GM23338 (cell line): ENCODE data around the gene MCC.

Source experiments
- CREB1 ChIP-seq: fragments of 250-450 bp; sonication (Bioruptor Pico); IDR thresholded peaks from 2 replicates; pipeline ENCODE4 v1.5.0; 2020; ENCODE audit warnings: low read depth, mild to moderate bottlenecking, moderate library complexity
- CTCF ChIP-seq, 2 experiments: fragments of 200-600 bp in 1 of 2; sonication (generic) in 1 of 2; conservative IDR thresholded peaks; 2 replicates each; pipeline versions ENCODE4 v1.5.1 to v1.6.1; 2016 to 2017; ENCODE audit warnings: antibody characterized with exemption in 2 of 2, low read depth in 2 of 2, mild to moderate bottlenecking in 2 of 2, moderate library complexity in 1 of 2
- ETS1 ChIP-seq: IDR thresholded peaks from 2 replicates; pipeline ENCODE4 v1.6.1; 2016; ENCODE audit warnings: antibody characterized with exemption
- EZH2 ChIP-seq: fragments of 200-600 bp; sonication (generic); IDR thresholded peaks from one replicate; pipeline ENCODE4 v1.8.0; 2017; ENCODE audit warnings: antibody characterized with exemption, mild to moderate bottlenecking, low read depth; ENCODE audit not compliant: unreplicated experiment
- EZH2phosphoT487 ChIP-seq: fragments of 200-600 bp; sonication (generic); IDR thresholded peaks from one replicate; pipeline ENCODE4 v1.8.1; 2018; ENCODE audit warnings: antibody characterized with exemption; ENCODE audit not compliant: unreplicated experiment
- JUNB ChIP-seq: IDR thresholded peaks from one replicate; pipeline ENCODE4 v1.6.1; 2016; ENCODE audit warnings: antibody characterized with exemption; ENCODE audit not compliant: unreplicated experiment
- NANOG ChIP-seq: IDR thresholded peaks from 2 replicates; pipeline ENCODE4 v1.6.1; 2016; ENCODE audit warnings: antibody characterized with exemption, borderline replicate concordance
- POLR2AphosphoS5 ChIP-seq: IDR thresholded peaks from 2 replicates; pipeline ENCODE4 v1.6.1; 2016; ENCODE audit warnings: antibody characterized with exemption, low read depth
- REST ChIP-seq: IDR thresholded peaks from one replicate; pipeline ENCODE4 v1.6.1; 2018; ENCODE audit warnings: antibody characterized with exemption; ENCODE audit not compliant: unreplicated experiment
- ZNF331 ChIP-seq: fragments of 250-450 bp; sonication (Bioruptor Pico); IDR thresholded peaks from 2 replicates; pipeline ENCODE4 v1.5.0; 2020; ENCODE audit warnings: low read depth, mild to moderate bottlenecking, moderate library complexity
- ZNF462 ChIP-seq: fragments of 250-450 bp; sonication (Bioruptor Pico); IDR thresholded peaks from 2 replicates; pipeline ENCODE4 v1.5.0; 2020; ENCODE audit warnings: mild to moderate bottlenecking, moderate library complexity

GRCh38 chr5:113384782-113385285 lies 103.4 kb downstream of the MCC start:
- TF ChIP-seq CTCF (conservative IDR thresholded peaks at IDR 0.05; ENCODE audit: low read depth in 2 of 2) (no peak), EZH2 (no peak), EZH2phosphoT487 (no peak), POLR2AphosphoS5 (no peak), JUNB (no peak), REST (no peak), ZNF462 (no peak), ETS1 (no peak), CREB1 (CRISPR knock-in tag) (no peak), NANOG (no peak), ZNF331 (CRISPR knock-in tag) (no peak)
